Hepatocyte (in vitro differentiated cells): ENCODE data around the gene OTUD5. TPM values are rescaled to one million over a fixed set of nuclear protein-coding genes. Genes with fewer than 3 reads are reported as not detected.

Source experiments
- DNase-seq: peaks from one replicate; pipeline ENCODE4 v3.0.0-alpha.2; 2016; ENCODE audit warnings: low spot score
- H2AFZ ChIP-seq: fragments of 200-600 bp; sonication (generic); 2 replicates; pipeline ENCODE4 v1.6.0; 2016; ENCODE audit warnings: antibody characterized with exemption, mild to moderate bottlenecking
- H3K27ac ChIP-seq: fragments of 200-600 bp; sonication (generic); 2 replicates; pipeline ENCODE4 v1.5.1; 2016; ENCODE audit warnings: mild to moderate bottlenecking
- H3K27me3 ChIP-seq: fragments of 200-600 bp; sonication (generic); 2 replicates; pipeline ENCODE4 v1.6.1; 2016
- H3K36me3 ChIP-seq: fragments of 200-600 bp; sonication (generic); replicated peaks from 2 replicates; pipeline ENCODE4 v1.5.1; 2016; ENCODE audit warnings: low read depth; ENCODE audit not compliant: insufficient read depth
- H3K4me1 ChIP-seq: fragments of 200-600 bp; sonication (generic); 2 replicates; pipeline ENCODE4 v1.5.1; 2016; ENCODE audit warnings: mild to moderate bottlenecking, moderate library complexity; ENCODE audit not compliant: insufficient read depth
- H3K4me2 ChIP-seq: fragments of 200-600 bp; sonication (generic); 2 replicates; pipeline ENCODE4 v1.6.0; 2016
- H3K4me3 ChIP-seq: fragments of 200-600 bp; sonication (generic); 2 replicates; pipeline ENCODE4 v1.5.1; 2016; ENCODE audit warnings: mild to moderate bottlenecking
- H3K79me2 ChIP-seq: fragments of 200-600 bp; sonication (generic); 2 replicates; pipeline ENCODE4 v1.6.0; 2017; ENCODE audit warnings: mild to moderate bottlenecking
- H3K9me2 ChIP-seq: fragments of 200-600 bp; sonication (generic); replicated peaks from 2 replicates; pipeline ENCODE4 v1.6.0; 2017; ENCODE audit warnings: mild to moderate bottlenecking; ENCODE audit not compliant: insufficient read depth
- H3K9me3 ChIP-seq: fragments of 200-600 bp; sonication (generic); 2 replicates; pipeline ENCODE4 v1.5.1; 2016; ENCODE audit warnings: low read depth, mild to moderate bottlenecking
- H4K20me1 ChIP-seq: fragments of 200-600 bp; sonication (generic); 2 replicates; pipeline ENCODE4 v1.6.0; 2016; ENCODE audit warnings: mild to moderate bottlenecking; ENCODE audit not compliant: insufficient read depth, poor library complexity, severe bottlenecking
- EZH2 ChIP-seq: fragments of 200-600 bp; sonication (generic); IDR thresholded peaks from 2 replicates; pipeline ENCODE4 v1.6.1; 2016; ENCODE audit warnings: antibody characterized with exemption, mild to moderate bottlenecking, borderline replicate concordance
- EZH2phosphoT487 ChIP-seq: fragments of 200-600 bp; sonication (generic); IDR thresholded peaks from one replicate; pipeline ENCODE4 v1.6.1; 2018; ENCODE audit warnings: antibody characterized with exemption, mild to moderate bottlenecking, low read depth, moderate library complexity; ENCODE audit not compliant: unreplicated experiment, severe bottlenecking
- WGBS: methylation state at CpG from one replicate; pipeline ENCODE4 v1.1.6; 2016; ENCODE audit warnings: low lambda C conversion rate; ENCODE audit errors: missing lambda C conversion rate; 5-methylcytosine and 5-hydroxymethylcytosine counted together
- polyA plus RNA-seq: library from polyadenylated mRNA; unstranded; fragments of >200 nt; fragmentation: Nextera tagmentation; extraction: Ambion mirVana; gene quantifications from 2 replicates; pipeline ENCODE4 v1.2.1, GENCODE V29; 2016
- total RNA-seq: library from RNA; depleted of rRNA; stranded (reverse); fragments of >200 nt; gene quantifications from 2 replicates; pipeline ENCODE4 v1.2.3, GENCODE V29; 2014
- TF ChIP-seq, protein P1 (sequence below): fragments of 200-600 bp; sonication (generic); IDR thresholded peaks from 2 replicates; pipeline ENCODE4 v1.5.1; 2016; ENCODE audit warnings: antibody characterized with exemption, mild to moderate bottlenecking; ENCODE audit not compliant: poor library complexity

OTUD5 gene
- total and polyA plus RNA-seq, 2 experiments from 2014 or later = 32.5 to 51.2 TPM

- TF ChIP-seq, protein P1, sequence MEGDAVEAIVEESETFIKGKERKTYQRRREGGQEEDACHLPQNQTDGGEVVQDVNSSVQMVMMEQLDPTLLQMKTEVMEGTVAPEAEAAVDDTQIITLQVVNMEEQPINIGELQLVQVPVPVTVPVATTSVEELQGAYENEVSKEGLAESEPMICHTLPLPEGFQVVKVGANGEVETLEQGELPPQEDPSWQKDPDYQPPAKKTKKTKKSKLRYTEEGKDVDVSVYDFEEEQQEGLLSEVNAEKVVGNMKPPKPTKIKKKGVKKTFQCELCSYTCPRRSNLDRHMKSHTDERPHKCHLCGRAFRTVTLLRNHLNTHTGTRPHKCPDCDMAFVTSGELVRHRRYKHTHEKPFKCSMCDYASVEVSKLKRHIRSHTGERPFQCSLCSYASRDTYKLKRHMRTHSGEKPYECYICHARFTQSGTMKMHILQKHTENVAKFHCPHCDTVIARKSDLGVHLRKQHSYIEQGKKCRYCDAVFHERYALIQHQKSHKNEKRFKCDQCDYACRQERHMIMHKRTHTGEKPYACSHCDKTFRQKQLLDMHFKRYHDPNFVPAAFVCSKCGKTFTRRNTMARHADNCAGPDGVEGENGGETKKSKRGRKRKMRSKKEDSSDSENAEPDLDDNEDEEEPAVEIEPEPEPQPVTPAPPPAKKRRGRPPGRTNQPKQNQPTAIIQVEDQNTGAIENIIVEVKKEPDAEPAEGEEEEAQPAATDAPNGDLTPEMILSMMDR = no peak
- TF ChIP-seq EZH2phosphoT487 = no peak
- no peak for DNase-seq
- no peak overlapping the region for H2AFZ ChIP-seq
- H3K4me2 ChIP-seq = peak overlapping the region; percentile 86
- 95% methylated on average over 14 of the region's 17 CpGs for WGBS
- no peaks in the 10 kb centered on the region for H3K9me3 ChIP-seq
- no peaks in the 10 kb centered on the region for H3K36me3 ChIP-seq
- H3K27me3 ChIP-seq = no peaks in the 10 kb centered on the region
- peaks cover 26% of the 10 kb centered on the region for H3K79me2 ChIP-seq
- no peak overlapping the region for H3K4me3 ChIP-seq
- no peaks in the 10 kb centered on the region for H3K9me2 ChIP-seq
- no peak overlapping the region for H3K27ac ChIP-seq
- H4K20me1 ChIP-seq = no peaks in the 10 kb centered on the region
- H3K4me1 ChIP-seq = no peaks in the 10 kb centered on the region
Measured at GRCh38 chrX:48909703-48910294, 47.6 kb downstream of the OTUD5 start.

DNA sequence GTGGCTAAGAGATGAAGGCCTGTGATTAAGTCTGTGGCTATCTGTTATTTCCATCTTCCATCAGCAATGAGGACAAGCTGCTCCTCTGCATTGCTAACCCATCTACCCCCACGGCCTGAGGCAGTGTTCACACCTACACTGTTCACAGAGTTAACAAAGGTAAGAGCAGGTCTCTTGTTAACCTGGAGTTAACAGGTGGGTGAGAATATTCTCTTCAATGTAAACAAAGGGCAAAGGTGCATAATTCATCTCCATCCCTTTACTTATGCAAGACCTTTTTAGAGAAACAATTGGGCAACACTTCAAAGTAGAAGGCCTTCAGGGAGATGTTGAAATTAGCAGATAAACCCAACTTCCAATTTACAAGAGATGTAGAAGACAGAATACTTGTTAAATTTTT lies 48.8 kb downstream of the OTUD5 start:
- 57% methylated on average over 1 of the region's 1 CpG for WGBS
- TF ChIP-seq EZH2 (no peak), EZH2phosphoT487 (no peak)
- TF ChIP-seq, protein P1 = no peak
- Histone ChIP-seq H2AFZ (no peak overlapping the region), H3K4me2 (no peak overlapping the region), H3K9me2 (no peaks in the 10 kb centered on the region), H3K4me3 (no peak overlapping the region), H3K27me3 (no peaks in the 10 kb centered on the region), H3K4me1 (no peaks in the 10 kb centered on the region), H4K20me1 (no peaks in the 10 kb centered on the region), H3K36me3 (no peaks in the 10 kb centered on the region), H3K27ac (no peak overlapping the region), H3K79me2 (peaks cover 26% of the 10 kb centered on the region), H3K9me3 (no peaks in the 10 kb centered on the region)
- DNase-seq = no peak

DNA sequence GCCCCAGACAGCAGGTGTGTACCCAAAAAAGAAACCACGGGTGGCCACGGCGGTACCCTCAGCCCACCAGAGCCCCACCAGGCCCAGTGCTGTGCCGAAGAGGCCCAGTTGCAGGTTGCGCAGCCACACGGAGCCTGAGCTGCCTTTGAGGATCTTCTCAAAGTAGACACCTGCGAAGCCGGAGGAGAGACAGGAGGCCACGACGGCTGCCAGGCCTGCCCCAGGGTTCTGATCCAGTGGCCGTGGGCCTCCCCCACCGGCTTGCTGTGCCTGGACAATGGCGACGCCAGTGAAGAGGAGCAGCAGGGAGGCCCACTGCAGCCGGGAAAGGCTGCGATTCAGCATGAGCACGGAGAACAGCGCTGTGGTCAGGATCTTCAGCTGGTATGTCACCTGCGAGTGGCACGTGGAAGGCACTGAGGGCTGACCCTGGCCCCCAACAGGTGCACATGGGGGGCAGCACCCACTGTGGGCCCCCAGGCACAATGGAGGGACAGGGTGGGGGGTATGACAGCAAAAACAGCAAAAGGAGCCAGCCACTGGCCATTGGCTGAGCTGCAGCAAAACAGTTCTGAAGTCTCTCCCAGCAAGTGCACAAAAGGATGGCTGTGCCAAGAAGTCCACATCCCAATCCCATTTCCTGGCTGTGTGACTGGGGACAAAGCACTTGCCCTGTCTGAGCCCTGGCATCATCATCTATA lies 52.2 kb downstream of the OTUD5 start:
- TF ChIP-seq EZH2 (no peak), EZH2phosphoT487 (no peak)
- TF ChIP-seq, protein P1 = no peak
- Histone ChIP-seq H3K9me2 (no peaks in the 10 kb centered on the region), H3K79me2 (peaks cover 21% of the 10 kb centered on the region), H3K36me3 (no peaks in the 10 kb centered on the region), H3K27ac (no peak overlapping the region), H3K4me3 (no peak overlapping the region), H3K4me2 (no peak overlapping the region), H3K9me3 (no peaks in the 10 kb centered on the region), H3K4me1 (no peaks in the 10 kb centered on the region), H3K27me3 (no peaks in the 10 kb centered on the region), H4K20me1 (no peaks in the 10 kb centered on the region), H2AFZ (no peak overlapping the region)
- no peak for DNase-seq
- 94% methylated on average over 20 of the region's 20 CpGs for WGBS
